Body of pancreas (tissue), 4 donors: ENCODE measurements around the gene ZBTB37. TPM values are rescaled to one million over a fixed set of nuclear protein-coding genes. Genes with fewer than 3 reads are reported as not detected.
"Not testable (repeated sequence)": the region's sequence is repeated elsewhere in the genome, so short reads cannot be mapped to it uniquely, and the experiment has no call there.

Experiments used
- ATAC-seq: fragments of 150-250 bp; one replicate; pipeline ENCODE4 v1.9.1; 2016
- DNase-seq, 4 donors: peaks; one replicate each; pipeline ENCODE4 v3.0.0-alpha.2; 2019
- H3K27ac ChIP-seq, 4 donors: fragments of 200-600 bp; sonication (generic); 1 replicate in 3 of 4; 2 replicates in 1 of 4; pipeline versions ENCODE4 v1.5.1 to v1.6.1; 2016 to 2019; ENCODE audit warnings: mild to moderate bottlenecking in 1 of 4, mixed read lengths in 1 of 4, moderate library complexity in 1 of 4
- H3K27me3 ChIP-seq, 2 donors: fragments of 200-600 bp; sonication (generic); one replicate each; pipeline ENCODE4 v1.6.0; 2016; ENCODE audit warnings: mild to moderate bottlenecking in 1 of 2
- H3K36me3 ChIP-seq, 2 donors: fragments of 200-600 bp; sonication (generic); replicated peaks in 1 of 2; 2 replicates each; pipeline ENCODE4 v1.5.1; 2016; ENCODE audit warnings: low read depth in 2 of 2; ENCODE audit not compliant: insufficient read depth in 1 of 2
- H3K4me1 ChIP-seq: fragments of 200-600 bp; sonication (generic); one replicate; pipeline ENCODE4 v1.6.0; 2016
- H3K4me3 ChIP-seq, 2 donors: fragments of 200-600 bp; sonication (generic); 1 replicate in 1 of 2; 2 replicates in 1 of 2; pipeline ENCODE4 v1.5.1; 2016 to 2019
- H3K9me3 ChIP-seq, 3 donors: fragments of 200-600 bp; sonication (generic); 1 replicate in 2 of 3; 2 replicates in 1 of 3; pipeline ENCODE4 v1.5.1; 2016
- CTCF ChIP-seq, 7 experiments: fragments of 450-650 bp in 4 of 7; fragments of 200-600 bp in 3 of 7; sonication (generic) in 3 of 7; IDR thresholded peaks; one replicate each; pipeline ENCODE4 v1.5.1; 2016 to 2019; ENCODE audit warnings: antibody characterized with exemption in 7 of 7
- POLR2A ChIP-seq, 3 donors: fragments of 450-650 bp; IDR thresholded peaks; one replicate each; pipeline ENCODE4 v1.6.1; 2016; ENCODE audit warnings: antibody characterized with exemption in 3 of 3, mild to moderate bottlenecking in 2 of 3
- WGBS, 2 donors: methylation state at CpG; one replicate each; pipeline ENCODE4 v1.1.5; 2017; 5-methylcytosine and 5-hydroxymethylcytosine counted together
- intact Hi-C: fragments of 100-400 bp; cut with DNase I; formaldehyde crosslinking; loops from one replicate; pipeline ENCODE4 v1.15.1; 2023
- total RNA-seq, 2 donors: library from RNA; depleted of rRNA; stranded (reverse); fragments of >200 nt; gene quantifications; one replicate each; pipeline ENCODE4 v1.1.0, GENCODE V29; 2016

The ZBTB37 gene
- total RNA-seq, 2 donors from 2014 or later = 6.2 to 6.6 TPM

- TF ChIP-seq CTCF (IDR thresholded peaks at IDR 0.05) = no peak
- TF ChIP-seq POLR2A (IDR thresholded peaks at IDR 0.05) = no peak
- Histone ChIP-seq H3K4me1 (peaks cover 33% of the 10 kb centered on the region), H3K4me3 (no peak overlapping the region), H3K9me3 (no peaks in the 10 kb centered on the region), H3K27ac (no peak overlapping the region), H3K27me3 (no peaks in the 10 kb centered on the region), H3K36me3 (no peaks in the 10 kb centered on the region)
- intact Hi-C loops = no loop called here
- 86 to 91% methylated on average over 2 of the region's 2 CpGs for WGBS, 2 donors
- ATAC-seq (no peak), DNase-seq (no peak)
These were observed 3.3 kb downstream of the ZBTB37 start for GRCh38 chr1:173871500-173871899.

- Histone ChIP-seq H3K4me1 (no peaks in the 10 kb centered on the region), H3K4me3 (no peak overlapping the region), H3K27ac (no peak overlapping the region), H3K27me3 (no peaks in the 10 kb centered on the region), H3K9me3 (no peaks in the 10 kb centered on the region), H3K36me3 (no peaks in the 10 kb centered on the region)
- 74 to 77% methylated on average over 5 of the region's 5 CpGs for WGBS, 2 donors
- intact Hi-C loops = no loop called here
- DNase-seq (no peak), ATAC-seq (no peak)
- TF ChIP-seq POLR2A (IDR thresholded peaks at IDR 0.05) (no peak), CTCF (IDR thresholded peaks at IDR 0.05) (no peak)
These were observed 8.6 kb downstream of the ZBTB37 start for GRCh38 chr1:173876732-173877131.

- no peak for DNase-seq
- no peak for ATAC-seq
These were observed 10.1 kb downstream of the ZBTB37 start for GRCh38 chr1:173878251-173878650.

GRCh38 chr1:173881117-173881516 is 12.9 kb downstream of the ZBTB37 start:
- H3K4me3 ChIP-seq, H3K36me3 ChIP-seq, H3K27me3 ChIP-seq, DNase-seq, H3K4me1 ChIP-seq, ATAC-seq, H3K9me3 ChIP-seq, intact Hi-C loops, H3K27ac ChIP-seq: not testable (repeated sequence)
- WGBS, 2 donors = 85 to 86% methylated on average over 4 of the region's 4 CpGs

More at GRCh38 chr1:173878251-173878650, 10.1 kb downstream of the ZBTB37 start:
- H3K27ac ChIP-seq = no peak overlapping the region
- H3K4me1 ChIP-seq = no peaks in the 10 kb centered on the region
- intact Hi-C loops = no loop called here
- H3K36me3 ChIP-seq = no peaks in the 10 kb centered on the region
- no peak overlapping the region for H3K4me3 ChIP-seq
- no peak for TF ChIP-seq CTCF (IDR thresholded peaks at IDR 0.05)
- no peak for TF ChIP-seq POLR2A (IDR thresholded peaks at IDR 0.05)
- H3K9me3 ChIP-seq = no peaks in the 10 kb centered on the region
- H3K27me3 ChIP-seq = no peaks in the 10 kb centered on the region

GRCh38 chr1:173884701-173885100 is 16.5 kb downstream of the ZBTB37 start:
- Histone ChIP-seq H3K4me1 (no peaks in the 10 kb centered on the region), H3K27ac (no peak overlapping the region), H3K36me3 (no peaks in the 10 kb centered on the region), H3K9me3 (no peaks in the 10 kb centered on the region), H3K4me3 (no peak overlapping the region), H3K27me3 (no peaks in the 10 kb centered on the region)
- intact Hi-C loops = no loop called here
- DNase-seq (no peak), ATAC-seq (no peak)
- TF ChIP-seq CTCF (IDR thresholded peaks at IDR 0.05) (no peak), POLR2A (IDR thresholded peaks at IDR 0.05) (no peak)
- 92 to 95% methylated on average over 5 of the region's 5 CpGs for WGBS, 2 donors
